ENCODE data around the gene GABRG1.

The GABRG1 gene

DNA sequence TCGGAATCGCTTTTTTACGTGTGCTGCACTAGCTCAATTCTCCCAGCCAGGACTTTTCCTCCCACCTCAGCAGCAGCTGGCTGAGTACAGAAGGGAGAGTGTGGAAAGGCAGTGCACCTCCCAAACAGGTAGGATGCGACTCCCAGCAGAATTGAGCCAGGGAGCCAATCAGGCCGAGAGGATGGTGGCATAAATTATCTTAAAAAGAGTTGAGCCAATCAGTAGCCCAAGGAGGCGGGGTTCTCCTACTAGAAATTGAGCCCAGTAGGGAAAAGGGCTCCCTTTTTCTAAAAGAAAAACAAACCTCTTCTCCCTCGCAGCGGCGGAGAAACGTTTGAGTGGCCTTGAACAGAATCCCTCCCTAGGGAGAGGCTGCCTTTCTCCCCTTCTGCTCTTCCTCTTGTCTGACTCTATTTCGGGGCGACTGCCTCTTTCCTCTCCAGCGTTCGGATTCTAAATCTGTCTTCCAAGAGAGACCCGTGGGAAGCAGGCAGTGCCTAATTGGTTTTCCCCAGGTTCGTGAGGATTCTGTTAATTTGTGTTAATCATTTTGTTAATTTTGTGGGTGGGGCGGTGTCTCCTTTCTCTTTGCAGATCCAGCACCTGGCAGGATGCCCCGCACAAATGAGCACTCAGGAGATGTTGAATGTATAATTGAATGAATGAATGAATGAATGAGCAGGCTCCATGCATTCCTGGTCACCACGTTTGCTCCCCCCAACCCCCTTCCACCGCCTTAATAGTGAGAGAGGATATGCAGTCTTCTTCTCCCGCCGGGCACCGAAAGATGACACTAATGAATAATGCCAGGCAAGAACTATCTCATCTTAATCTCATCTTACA is at the start of gene GABRG1:
GABRG1 (minus strand) TSS at position 142 of the 843 bp plus-strand sequence; CDS start at position 1, 141 bp downstream.
- no peak for DNase-seq

DNA sequence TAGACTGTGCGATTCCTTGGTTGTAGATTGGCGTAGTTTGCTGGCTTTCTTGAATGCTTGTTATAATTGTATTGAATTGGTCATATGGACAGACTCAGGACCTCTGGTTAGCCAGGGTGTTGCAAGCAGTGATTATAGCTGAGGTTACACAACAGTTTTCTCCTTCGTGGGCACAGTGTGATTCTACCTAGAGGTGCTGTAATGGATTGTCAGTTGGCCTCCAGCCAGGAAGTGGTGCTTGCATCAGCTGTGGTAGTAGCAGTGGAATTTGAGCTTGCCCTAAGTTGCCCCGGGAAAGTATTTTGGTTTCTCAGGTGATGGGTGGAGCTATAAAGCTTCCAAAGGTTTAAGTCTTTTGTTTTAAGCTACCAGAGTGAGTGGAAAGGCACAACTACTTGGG is 23.1 kb upstream of the GABRG1 start:
- DNase-seq, result no peak

DNA sequence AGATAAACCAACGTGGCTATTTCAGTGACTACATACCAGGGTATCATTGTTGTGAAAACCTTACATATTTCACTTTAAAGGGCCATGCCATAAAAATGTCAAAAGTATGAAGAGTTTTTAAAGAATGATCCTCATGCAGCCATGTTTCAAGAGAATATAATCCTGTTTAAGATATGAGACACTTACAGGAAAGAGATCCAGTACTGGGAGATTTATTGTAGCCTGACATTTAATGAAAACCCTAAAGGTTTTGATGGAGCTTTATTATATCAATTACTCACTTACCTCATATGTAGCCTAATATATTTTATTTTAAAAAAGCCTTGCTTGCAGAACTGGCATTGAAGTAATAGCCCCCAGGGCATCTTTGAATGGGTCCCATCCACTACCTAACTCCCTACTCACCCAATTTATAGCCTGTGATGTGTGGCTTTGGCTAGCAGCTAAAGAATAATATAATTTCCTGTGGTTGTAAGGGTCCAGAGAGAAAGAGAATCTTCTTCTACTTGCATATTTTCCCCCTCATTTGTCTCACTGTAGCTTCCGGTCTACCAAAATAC is 7.7 kb upstream of the GABRG1 start:
- no peak for DNase-seq

DNA sequence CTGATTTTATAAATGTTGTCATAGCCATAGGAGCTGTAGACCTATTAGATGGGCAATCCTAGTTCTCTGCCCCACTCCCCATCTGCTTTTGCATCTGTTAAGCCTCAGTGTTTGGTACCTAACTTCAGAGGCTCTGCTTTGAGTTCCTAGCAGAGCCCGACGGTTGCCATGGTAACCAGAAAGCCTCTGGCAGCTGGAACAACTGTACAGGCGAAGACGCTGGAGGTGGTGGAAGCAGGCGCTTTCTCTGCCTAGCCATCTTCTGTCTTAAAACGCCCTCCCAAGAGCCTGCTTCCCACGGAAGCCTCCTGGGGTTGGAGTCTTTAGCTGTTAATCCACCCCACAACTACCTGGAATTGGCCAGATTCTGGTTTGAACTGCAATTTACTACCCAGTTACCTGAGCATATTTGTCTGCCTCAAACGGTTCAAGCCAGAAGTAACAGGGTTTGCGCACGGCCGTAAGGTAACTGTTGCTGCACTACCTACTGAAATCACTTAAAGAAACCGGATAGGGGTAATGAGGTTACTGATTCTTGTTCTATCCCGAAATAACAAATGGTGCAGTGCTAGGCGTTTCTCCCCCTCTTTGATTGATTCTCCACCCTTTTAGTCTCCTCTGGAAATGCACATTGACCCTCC is 1.0 kb upstream of the GABRG1 start:
- no peak for DNase-seq

DNA sequence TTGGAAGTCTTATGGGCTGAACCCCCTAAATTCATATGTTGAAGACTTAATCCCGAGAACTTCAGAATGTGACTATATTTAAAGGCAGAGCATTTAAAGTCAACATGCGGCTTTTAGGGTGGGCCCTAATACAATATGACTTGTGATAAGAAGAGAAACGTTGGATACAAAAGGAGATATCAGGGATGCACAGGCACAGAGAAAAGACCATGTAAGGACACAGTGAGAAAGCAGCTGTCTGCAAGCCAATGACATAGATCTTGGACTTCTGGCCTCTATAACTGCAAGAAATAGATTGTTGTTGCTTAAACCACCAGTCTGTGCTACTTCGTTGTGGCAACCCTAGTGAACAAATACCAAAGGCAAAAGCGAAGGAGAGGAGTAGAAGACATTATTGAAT is 42.2 kb downstream of the GABRG1 start:
- no peak for DNase-seq

DNA sequence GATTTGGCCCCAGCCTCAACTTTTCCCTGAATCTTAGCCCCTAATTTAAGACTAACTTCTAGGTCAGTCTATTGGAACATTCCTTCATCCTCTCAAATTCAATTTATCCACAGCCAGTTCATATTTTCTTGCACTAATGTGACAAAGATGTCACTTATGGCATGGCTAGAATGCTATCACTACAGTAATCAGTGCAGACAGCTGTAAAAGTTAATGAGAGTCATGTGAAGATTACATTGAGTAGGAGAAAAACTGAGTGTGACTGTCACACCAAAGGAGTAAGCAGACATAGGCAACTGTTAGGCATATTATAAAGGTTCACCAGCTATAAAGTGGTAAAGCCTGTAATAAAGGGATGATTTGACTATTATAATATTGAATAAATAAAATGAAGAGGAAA is 42.6 kb downstream of the GABRG1 start:
- DNase-seq, result no peak

DNA sequence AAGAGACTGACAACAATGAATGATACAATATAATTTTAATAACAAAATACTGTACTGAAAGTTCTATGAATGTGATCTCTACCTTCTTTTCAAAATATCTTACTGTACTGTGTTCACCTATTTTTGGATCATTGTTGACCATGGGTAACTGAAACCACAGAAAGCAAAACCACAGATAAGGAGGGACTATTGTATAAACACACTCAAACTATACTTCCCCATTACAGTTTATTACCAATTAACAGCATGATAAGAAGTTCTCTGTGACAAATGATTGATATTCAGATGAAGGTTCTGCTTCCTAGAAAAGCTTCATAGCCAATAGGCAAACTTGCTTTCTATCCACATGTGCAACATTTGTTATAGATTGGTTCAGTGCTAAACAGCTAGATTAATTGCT is 50.1 kb downstream of the GABRG1 start:
- DNase-seq, result no peak

DNA sequence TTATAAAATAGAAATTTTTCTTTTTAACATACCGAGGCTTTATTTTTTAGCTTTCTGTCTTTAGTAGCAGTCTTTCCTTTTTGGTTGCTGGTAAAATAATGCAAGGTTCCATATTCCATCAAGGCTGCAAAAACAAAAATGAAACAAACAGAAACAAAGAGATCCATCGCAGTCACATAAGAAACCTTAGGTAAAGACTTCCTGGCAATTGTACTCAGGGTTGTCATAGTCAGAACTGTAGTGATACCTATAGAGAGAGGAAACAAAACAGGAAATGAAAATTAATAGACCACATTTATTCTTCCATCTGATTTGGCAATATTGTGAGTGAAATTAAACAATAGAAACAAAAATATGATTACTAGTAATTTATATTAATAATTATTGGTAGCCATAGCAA is 72.5 kb downstream of the GABRG1 start:
- DNase-seq, result no peak

DNA sequence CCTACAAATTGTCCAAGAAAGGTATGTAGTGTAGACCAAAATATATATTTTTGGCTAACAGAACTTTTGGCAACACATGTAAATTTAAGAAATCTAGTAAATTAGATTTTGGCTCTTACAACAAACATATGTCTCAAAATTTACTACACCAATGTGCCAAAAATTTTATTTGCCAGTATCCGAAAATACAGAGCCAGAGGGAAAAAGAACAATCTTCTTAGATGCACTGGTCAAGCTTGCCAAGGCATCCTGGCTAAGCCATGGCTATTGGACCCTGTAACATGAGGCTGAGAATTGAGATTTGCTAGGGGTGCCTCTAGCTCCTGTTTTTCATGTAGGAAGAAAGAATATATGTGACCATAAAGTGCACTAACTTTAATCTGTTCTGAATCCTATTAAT is 91.8 kb downstream of the GABRG1 start:
- no peak for DNase-seq

DNA sequence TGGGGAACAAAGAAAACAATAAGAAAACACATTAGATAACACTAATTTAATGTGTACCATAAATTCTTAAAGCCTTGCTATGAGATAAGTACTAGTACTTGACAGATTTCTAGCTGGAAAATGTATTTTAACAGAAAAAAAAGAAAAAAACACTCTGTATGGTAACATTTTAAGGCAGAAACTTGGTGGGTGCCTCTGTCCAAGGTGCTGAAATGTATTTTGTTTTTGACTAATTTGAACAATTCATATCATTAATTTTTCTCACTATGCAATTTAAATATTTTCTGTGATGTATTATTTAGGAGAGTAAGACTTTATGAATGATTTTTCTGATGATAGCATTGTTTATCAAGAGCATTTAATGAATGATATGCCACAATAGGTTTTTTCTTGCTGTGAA is 107.5 kb downstream of the GABRG1 start:
- no peak for DNase-seq

DNA sequence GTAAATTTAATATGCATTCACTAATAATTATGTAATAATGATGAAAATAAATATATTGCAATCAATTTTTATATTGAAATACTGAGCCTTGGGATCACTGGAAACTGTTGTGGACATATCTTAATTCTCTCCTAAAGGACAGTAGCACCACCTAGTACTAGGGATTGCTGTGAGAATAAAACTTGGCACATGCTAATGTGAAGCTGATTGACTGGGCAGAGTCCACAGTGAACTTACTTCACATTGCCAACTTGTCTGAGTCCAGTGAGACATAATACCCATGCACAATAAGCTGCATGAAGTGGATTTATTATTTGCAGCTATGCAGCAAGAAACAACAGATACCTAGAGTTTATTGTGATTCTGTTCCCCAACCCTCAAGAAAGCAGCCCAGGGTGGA is 131.1 kb downstream of the GABRG1 start:
- DNase-seq, result no peak

DNA sequence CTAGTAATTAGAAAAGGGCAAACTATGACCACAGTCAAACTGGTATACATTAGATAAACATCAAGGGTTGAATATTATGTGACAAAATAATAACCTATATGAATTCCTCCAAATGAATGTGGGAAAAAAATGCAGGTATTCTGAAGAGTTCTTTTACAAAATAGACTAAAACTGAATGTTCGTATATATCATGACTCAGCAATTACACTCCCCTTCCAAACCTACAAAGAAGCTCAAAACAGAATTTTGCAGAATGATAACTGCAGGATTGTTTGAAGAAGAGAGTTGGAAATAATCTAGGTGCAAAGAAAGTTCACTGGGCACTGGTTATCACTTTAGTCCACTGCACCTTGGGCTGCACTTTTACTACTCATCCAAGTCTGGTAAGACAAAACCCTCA is 134.1 kb downstream of the GABRG1 start:
- no peak for DNase-seq

DNA sequence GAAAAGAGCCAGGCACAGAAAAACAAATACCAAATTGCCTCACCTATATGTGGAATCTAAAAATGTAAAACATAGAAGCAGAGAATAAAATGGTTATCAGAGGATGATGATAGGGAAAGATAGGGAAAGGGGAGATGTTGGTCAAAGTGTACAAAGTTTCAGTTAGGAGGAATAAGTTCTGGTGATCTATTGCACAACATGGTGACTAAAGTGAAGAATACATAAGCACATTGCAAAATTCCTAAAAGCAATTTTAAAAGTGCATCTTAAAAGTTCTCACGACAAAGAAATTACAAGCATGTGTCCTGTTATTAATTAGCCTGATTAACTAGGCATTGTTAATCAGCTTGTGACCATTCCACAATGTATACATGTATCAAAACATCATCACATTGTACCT is 136.0 kb downstream of the GABRG1 start:
- DNase-seq, result no peak
